ENCODE measurements around the gene MYH9.
"Not testable (repeated sequence)": the region's sequence is repeated elsewhere in the genome, so short reads cannot be mapped to it uniquely, and the experiment has no call there.

DNA sequence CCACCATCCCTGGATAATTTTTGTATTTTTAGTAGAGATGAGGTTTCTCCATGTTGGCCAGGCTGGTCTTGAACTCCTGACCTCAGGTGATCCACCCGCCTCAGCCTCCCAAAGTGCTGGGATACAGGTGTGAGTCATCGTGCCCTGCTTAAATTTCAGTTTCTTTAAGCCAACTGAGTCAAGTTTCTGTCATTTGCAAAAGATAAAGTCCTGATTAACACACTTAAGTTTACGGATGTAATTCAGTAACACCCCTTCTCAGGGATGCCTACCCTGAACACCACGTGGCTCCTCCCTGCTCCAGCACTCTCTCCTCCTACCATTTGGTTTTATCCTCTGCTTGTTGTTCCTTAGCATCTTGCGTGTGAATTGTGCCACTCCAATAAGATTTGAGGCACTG lies 36.7 kb upstream of the MYH9 start:
- TF ChIP-seq POLR2A (IDR thresholded peaks at IDR 0.05) = not testable (repeated sequence)
- TF ChIP-seq, protein P1, sequence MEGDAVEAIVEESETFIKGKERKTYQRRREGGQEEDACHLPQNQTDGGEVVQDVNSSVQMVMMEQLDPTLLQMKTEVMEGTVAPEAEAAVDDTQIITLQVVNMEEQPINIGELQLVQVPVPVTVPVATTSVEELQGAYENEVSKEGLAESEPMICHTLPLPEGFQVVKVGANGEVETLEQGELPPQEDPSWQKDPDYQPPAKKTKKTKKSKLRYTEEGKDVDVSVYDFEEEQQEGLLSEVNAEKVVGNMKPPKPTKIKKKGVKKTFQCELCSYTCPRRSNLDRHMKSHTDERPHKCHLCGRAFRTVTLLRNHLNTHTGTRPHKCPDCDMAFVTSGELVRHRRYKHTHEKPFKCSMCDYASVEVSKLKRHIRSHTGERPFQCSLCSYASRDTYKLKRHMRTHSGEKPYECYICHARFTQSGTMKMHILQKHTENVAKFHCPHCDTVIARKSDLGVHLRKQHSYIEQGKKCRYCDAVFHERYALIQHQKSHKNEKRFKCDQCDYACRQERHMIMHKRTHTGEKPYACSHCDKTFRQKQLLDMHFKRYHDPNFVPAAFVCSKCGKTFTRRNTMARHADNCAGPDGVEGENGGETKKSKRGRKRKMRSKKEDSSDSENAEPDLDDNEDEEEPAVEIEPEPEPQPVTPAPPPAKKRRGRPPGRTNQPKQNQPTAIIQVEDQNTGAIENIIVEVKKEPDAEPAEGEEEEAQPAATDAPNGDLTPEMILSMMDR (IDR thresholded peaks at IDR 0.05) = not testable (repeated sequence)

Measured in heart left ventricle (tissue), 13 donors.